Prostate gland (tissue), 2 donors: ENCODE data around the gene UBE2H. TPM values are rescaled to one million over a fixed set of nuclear protein-coding genes. Genes with fewer than 3 reads are reported as not detected.

Experiments used
- small RNA-seq, 2 donors: library from RNA; depleted of rRNA; stranded (forward); fragments of <200 nt; gene quantifications; one replicate each; pipeline ENCODE3, GENCODE V24; 2016
- total RNA-seq, 2 donors: library from RNA; depleted of rRNA; stranded (reverse); fragments of >200 nt; gene quantifications; one replicate each; pipeline ENCODE4 v1.1.0, GENCODE V29; 2016

The UBE2H gene
- total RNA-seq, 2 donors from 2014 or later = 78.4 to 105 TPM

Small RNA genes lying within 50 kb of the gene (small RNA-seq; reads per million reads assigned to genes)
- gene RF00019 = 0 reads per million in 2 donors

Other genes starting within 250 kb of the UBE2H start
- 10 to 100 TPM; 11.8 to 24.4 TPM for gene ZC3HC1, start 98.4 kb upstream of the UBE2H start, total RNA-seq
- 10 to 100 TPM; 18.7 to 34.7 TPM for gene KLHDC10, start 117.6 kb upstream of the UBE2H start, total RNA-seq